HepG2 (cell line): ENCODE results near the gene PTGDS. TPM values are rescaled to one million over a fixed set of nuclear protein-coding genes. Genes with fewer than 3 reads are reported as not detected.
A peak's percentile ranks its signal among the peaks of the same experiment; 100 is the strongest.

Source experiments
- ATAC-seq: fragments of 200-7000 bp; cut with Tn5 transposase; 3 replicates; pipeline ENCODE4 v1.9.1; 2020; ENCODE audit warnings: mild to moderate bottlenecking, moderate library complexity
- BruUV-seq: library from RNA; stranded (reverse); fragments of 400-500 nt; replicated peaks from 2 replicates; lab custom pipeline; 2021; lab: Mats Ljungman, UMichigan
- CTCF ChIA-PET: fragments of 300-600 bp; formaldehyde crosslinking; extraction: SDS; loops from one replicate; lab custom pipeline; 2021; ENCODE audit warnings: low total read pairs, inconsistent platforms, low intra/inter-chr PET ratio; lab: Yijun Ruan, JAX
- POLR2A ChIA-PET: fragments of 350-600 bp; sonication (Branson Sonifier 250); formaldehyde crosslinking; loops from one replicate; lab custom pipeline; 2020; ENCODE audit warnings: antibody characterized with exemption, inconsistent platforms; lab: Yijun Ruan, JAX
- DNase-seq: peaks from one replicate; pipeline ENCODE4 v3.0.0-alpha.2; 2015; ENCODE audit warnings: low spot score
- FAIRE-seq: peaks from 3 replicates; lab custom pipeline; 2011; peaks lifted over from hg19 to GRCh38; lab: Jason Lieb, UNC
- H2AFZ ChIP-seq: one replicate; pipeline ENCODE4 v1.6.1; 2011; ENCODE audit warnings: low read length, inconsistent platforms
- H3K27ac ChIP-seq: fragments of 300-600 bp; 3 replicates; pipeline ENCODE4 v1.8.0; 2011; ENCODE audit warnings: mixed run types, mild to moderate bottlenecking, mixed read lengths, low read length, inconsistent platforms; ENCODE audit not compliant: insufficient read depth; ENCODE audit errors: extremely low read length
- H3K27me3 ChIP-seq, 2 experiments: fragments of 200-600 bp in 1 of 2; 2 replicates in 1 of 2; 3 replicates in 1 of 2; pipeline versions ENCODE4 v1.6.0 to v1.8.0; 2011; ENCODE audit warnings: low read length in 2 of 2, mild to moderate bottlenecking in 2 of 2, moderate library complexity in 2 of 2, inconsistent platforms in 1 of 2; ENCODE audit not compliant: insufficient read depth in 2 of 2, control insufficient read depth in 1 of 2
- H3K36me3 ChIP-seq, 2 experiments: fragments of 200-600 bp in 1 of 2; replicated peaks in 1 of 2; 2 replicates in 1 of 2; 3 replicates in 1 of 2; pipeline versions ENCODE4 v1.5.1 to v1.8.0; 2011; ENCODE audit warnings: low read length in 2 of 2, inconsistent platforms in 1 of 2; ENCODE audit not compliant: insufficient read depth in 2 of 2, control insufficient read depth in 1 of 2
- H3K4me1 ChIP-seq: 2 replicates; pipeline ENCODE4 v1.5.1; 2012; ENCODE audit warnings: low read length, inconsistent platforms; ENCODE audit not compliant: insufficient read depth
- H3K4me2 ChIP-seq: 2 replicates; pipeline ENCODE4 v1.6.0; 2011; ENCODE audit warnings: low read depth, low read length, inconsistent platforms
- H3K4me3 ChIP-seq, 3 experiments: fragments of 200-600 bp in 1 of 3; sonication (generic), shearing (Covaris generic) in 1 of 3; replicated peaks in 1 of 3; 2 replicates each; pipeline ENCODE4 v1.5.1; 2011 to 2016; ENCODE audit warnings: low read length in 3 of 3, inconsistent platforms in 2 of 3, low read depth in 2 of 3, mild to moderate bottlenecking in 2 of 3, control low read depth in 1 of 3, mixed read lengths in 1 of 3; ENCODE audit not compliant: insufficient read depth in 1 of 3
- H3K79me2 ChIP-seq: one replicate; pipeline ENCODE4 v1.6.1; 2011; ENCODE audit warnings: low read length, inconsistent platforms; ENCODE audit not compliant: insufficient read depth
- H3K9ac ChIP-seq: 2 replicates; pipeline ENCODE4 v1.6.0; 2011; ENCODE audit warnings: mild to moderate bottlenecking, low read depth, low read length, inconsistent platforms; ENCODE audit not compliant: insufficient read depth
- H3K9me3 ChIP-seq: 2 replicates; pipeline ENCODE4 v1.5.1; 2012; ENCODE audit warnings: mild to moderate bottlenecking, low read length
- H4K20me1 ChIP-seq: 2 replicates; pipeline ENCODE4 v1.6.0; 2011; ENCODE audit warnings: inconsistent platforms, mild to moderate bottlenecking, low read length, moderate library complexity; ENCODE audit not compliant: insufficient read depth
- CBX1 ChIP-seq: IDR thresholded peaks from one replicate; pipeline ENCODE4 v1.6.1; 2016; ENCODE audit warnings: antibody characterized with exemption, low read depth
- CCAR2 ChIP-seq: fragments of 200-400 bp; formaldehyde crosslinking; optimal IDR thresholded peaks from 2 replicates; pipeline ENCODE3; 2018; ENCODE audit warnings: low read depth, mild to moderate bottlenecking, low read length, moderate library complexity
- KAT7 ChIP-seq: IDR thresholded peaks from 2 replicates; pipeline ENCODE4 v1.6.1; 2018; ENCODE audit warnings: borderline replicate concordance, missing compliant biosample characterization
- MAFF ChIP-seq: IDR thresholded peaks from 2 replicates; pipeline ENCODE4 v1.6.1; 2011; ENCODE audit warnings: low read depth, low read length, improper control_type of control experiment
- NFE2L2 ChIP-seq: fragments of 150-350 bp; IDR thresholded peaks from 2 replicates; pipeline ENCODE4 v1.6.1; 2014; ENCODE audit warnings: low read length
- PCBP2 ChIP-seq: fragments of 200-400 bp; formaldehyde crosslinking; optimal IDR thresholded peaks from 2 replicates; pipeline ENCODE3; 2018; ENCODE audit warnings: low read length, low read depth; ENCODE audit not compliant: poor library complexity, severe bottlenecking
- PPARG ChIP-seq: conservative IDR thresholded peaks from 2 replicates; pipeline ENCODE4 v1.6.1; 2016; ENCODE audit warnings: missing biosample characterization, missing genetic modification reagents
- REL ChIP-seq: sonication (generic); formaldehyde crosslinking; conservative IDR thresholded peaks from 2 replicates; pipeline ENCODE4 v1.8.0; 2022; ENCODE audit warnings: mild to moderate bottlenecking, missing genetic modification reagents, moderate library complexity
- RFXAP ChIP-seq: sonication (generic); formaldehyde crosslinking; IDR thresholded peaks from 2 replicates; pipeline ENCODE4 v1.4.0; 2020; ENCODE audit warnings: missing genetic modification reagents, borderline replicate concordance
- RXRA ChIP-seq: sonication (generic); formaldehyde crosslinking; IDR thresholded peaks from 2 replicates; pipeline ENCODE4 v1.5.1; 2020; ENCODE audit warnings: missing genetic modification reagents
- SP140L ChIP-seq: sonication (generic); formaldehyde crosslinking; IDR thresholded peaks from 2 replicates; pipeline ENCODE4 v1.4.0; 2020; ENCODE audit warnings: missing genetic modification reagents, borderline replicate concordance
- TCF12 ChIP-seq, 2 experiments: fragments of 450-650 bp in 1 of 2; sonication (generic) in 1 of 2; formaldehyde crosslinking in 1 of 2; IDR thresholded peaks; 2 replicates each; pipeline versions ENCODE4 v1.6.1 to v1.8.0; 2017 to 2022; ENCODE audit warnings: antibody characterized with exemption in 1 of 2, mild to moderate bottlenecking in 1 of 2, missing genetic modification reagents in 1 of 2, moderate library complexity in 1 of 2
- TCF7 ChIP-seq: sonication (generic); IDR thresholded peaks from 2 replicates; pipeline ENCODE4 v1.6.1; 2016; ENCODE audit warnings: antibody characterized with exemption, low read depth
- TOE1 ChIP-seq: sonication (generic); formaldehyde crosslinking; IDR thresholded peaks from 2 replicates; pipeline ENCODE4 v1.4.0; 2020; ENCODE audit warnings: mild to moderate bottlenecking, missing genetic modification reagents
- ZEB1 ChIP-seq: IDR thresholded peaks from 2 replicates; pipeline ENCODE4 v1.6.1; 2012; ENCODE audit warnings: mild to moderate bottlenecking, low read depth, inconsistent platforms; ENCODE audit not compliant: insufficient replicate concordance
- ZIK1 ChIP-seq: sonication (generic); formaldehyde crosslinking; IDR thresholded peaks from 2 replicates; pipeline ENCODE4 v1.5.0; 2020; ENCODE audit warnings: mild to moderate bottlenecking, low read depth, missing genetic modification reagents, borderline replicate concordance
- ZNF12 ChIP-seq: sonication (generic); formaldehyde crosslinking; IDR thresholded peaks from 2 replicates; pipeline ENCODE4 v1.5.0; 2020; ENCODE audit warnings: missing genetic modification reagents
- ZNF251 ChIP-seq: sonication (generic); formaldehyde crosslinking; IDR thresholded peaks from 2 replicates; pipeline ENCODE4 v1.9.0; 2021; ENCODE audit warnings: mild to moderate bottlenecking, missing genetic modification reagents
- ZNF563 ChIP-seq: sonication (generic); formaldehyde crosslinking; IDR thresholded peaks from 2 replicates; pipeline ENCODE4 v1.8.0; 2022; ENCODE audit warnings: mild to moderate bottlenecking, moderate library complexity, missing genetic modification reagents
- ZNF737 ChIP-seq: sonication (generic); formaldehyde crosslinking; IDR thresholded peaks from 2 replicates; pipeline ENCODE4 v1.5.0; 2020; ENCODE audit warnings: missing genetic modification reagents, mild to moderate bottlenecking, borderline replicate concordance
- ZNF766 ChIP-seq: sonication (generic); formaldehyde crosslinking; IDR thresholded peaks from 2 replicates; pipeline ENCODE4 v1.5.0; 2020; ENCODE audit warnings: missing genetic modification reagents, borderline replicate concordance
- ZSCAN29 ChIP-seq: sonication (generic); formaldehyde crosslinking; conservative IDR thresholded peaks from 2 replicates; pipeline ENCODE4 v1.4.0; 2020; ENCODE audit warnings: mild to moderate bottlenecking, missing genetic modification reagents
- WGBS: methylation state at CpG from one replicate; pipeline ENCODE4 v1.1.6; 2017; ENCODE audit warnings: low lambda C conversion rate; 5-methylcytosine and 5-hydroxymethylcytosine counted together
- in situ Hi-C: cut with HindIII; loops from 2 replicates; pipeline ENCODE4 v1.10.0; 2017; ENCODE audit warnings: low pct_unique_long_range_greater_than_20kb; ENCODE audit not compliant: extremely low pct_ligation_motif_present
- intact Hi-C: fragments of 100-400 bp; cut with micrococcal nuclease; formaldehyde crosslinking; loops from one replicate; pipeline ENCODE4 v1.10.0; 2022; ENCODE audit not compliant: unreplicated experiment
- polyA plus RNA-seq, 8 experiments: library from polyadenylated mRNA; depleted of rRNA in 3 of 8; stranded (reverse) in 7 of 8; unstranded in 1 of 8; fragments of >200 nt; fragmentation: Illumina TruSeq in 4 of 8; extraction: Trizol in 4 of 8; gene quantifications; 2 replicates each; pipeline versions ENCODE4 v1.2.1 to v1.2.3, GENCODE V29; 2011 to 2016; ENCODE audit warnings: low read depth in 4 of 8, missing spikeins in 1 of 8, mixed read lengths in 1 of 8; ENCODE audit not compliant: insufficient read depth in 1 of 8
- total RNA-seq, 5 experiments: library from RNA; depleted of rRNA; stranded (reverse); fragments of >200 nt; fragmentation: Illumina TruSeq; extraction: Trizol; gene quantifications; 2 replicates each; pipeline ENCODE4 v1.2.3, GENCODE V29; 2016; ENCODE audit warnings: low read depth in 1 of 5
- TF ChIP-seq, protein P1 (sequence below): sonication (generic); formaldehyde crosslinking; IDR thresholded peaks from 2 replicates; pipeline ENCODE4 v1.8.0; 2022; ENCODE audit warnings: mild to moderate bottlenecking, missing genetic modification reagents; ENCODE audit not compliant: insufficient replicate concordance

The PTGDS gene
- total and polyA plus RNA-seq, 2 of the 13 experiments (the other 11 are each of a cell fraction or from before 2014, with no cell fraction given), result 0.33 to 0.50 TPM

DNA sequence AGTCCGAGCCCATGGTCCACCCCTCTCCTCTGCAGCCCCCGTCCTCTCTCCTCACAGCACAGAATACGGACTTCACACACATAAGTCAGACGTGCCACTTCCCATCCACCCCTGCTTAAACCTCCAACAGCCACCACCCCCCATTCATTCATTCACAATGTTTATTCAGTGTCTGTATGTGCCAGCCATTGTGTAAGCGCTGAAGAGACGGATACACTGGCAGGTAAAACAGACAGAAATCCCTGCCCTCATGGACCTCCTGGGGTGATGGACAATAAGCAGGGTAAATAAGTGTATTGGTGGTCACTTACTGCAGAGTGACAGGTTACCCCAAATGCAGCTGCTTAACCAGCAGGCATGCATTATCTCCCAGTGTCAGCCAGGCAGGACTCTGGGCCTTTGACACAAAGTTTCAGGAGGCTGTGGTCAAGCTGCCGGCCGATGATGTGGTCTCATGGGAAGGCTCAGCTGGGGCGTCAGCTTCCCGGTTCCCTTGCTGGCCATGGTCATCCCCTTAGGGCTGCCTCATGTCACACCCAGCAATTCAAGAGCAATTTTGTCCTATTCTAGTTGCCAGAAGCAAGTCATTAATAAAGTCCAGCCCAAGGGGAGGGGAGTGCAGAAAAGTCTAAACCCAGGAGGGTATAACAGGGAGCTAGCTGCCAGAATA lies 13.1 kb downstream of the PTGDS start:
- Histone ChIP-seq H3K27ac (no peak overlapping the region), H3K36me3 (no peaks in the 10 kb centered on the region), H3K79me2 (peaks cover 5% of the 10 kb centered on the region), H3K9me3 (no peaks in the 10 kb centered on the region), H3K4me1 (peaks cover 48% of the 10 kb centered on the region), H2AFZ (no peak overlapping the region), H3K27me3 (peaks cover 3 to 15% of the 10 kb centered on the region in 2 experiments; a peak in 3 of 5 replicates), H3K9ac (no peak overlapping the region), H3K4me2 (peak overlapping the region; percentile 25), H4K20me1 (no peaks in the 10 kb centered on the region), H3K4me3 (no peak overlapping the region)
- BruUV-seq, result no TSS peak
- peak; percentile 72 for DNase-seq
- in situ Hi-C loops, result no loop called here
- no peak for ATAC-seq
- WGBS, result 16% methylated on average over 8 of the region's 10 CpGs
- FAIRE-seq, result no peak
- POLR2A ChIA-PET, result no interaction called here
- CTCF ChIA-PET, result no interaction called here
- intact Hi-C loops, result no loop called here
- TF ChIP-seq SP140L (CRISPR knock-in tag), result no peak
- no peak for TF ChIP-seq TOE1 (CRISPR knock-in tag)
- no peak for TF ChIP-seq CBX1
- no peak for TF ChIP-seq ZEB1
- no peak for TF ChIP-seq TCF7
- no peak for TF ChIP-seq ZSCAN29 (CRISPR knock-in tag)
- TF ChIP-seq RXRA, result peak; percentile 11; the same call in 1 of the 2 replicates
- TF ChIP-seq PCBP2, result no peak
- TF ChIP-seq ZNF251 (CRISPR knock-in tag), result no peak
- TF ChIP-seq ZNF12, result peak; percentile 35; the same call in 1 of the 2 replicates
- TF ChIP-seq KAT7 (CRISPR knock-in tag), result no peak
- TF ChIP-seq MAFF, result no peak
- no peak for TF ChIP-seq CCAR2
- no peak for TF ChIP-seq PPARG (CRISPR knock-in tag)
- TF ChIP-seq REL (CRISPR knock-in tag), result no peak
- no peak for TF ChIP-seq ZIK1
- no peak for TF ChIP-seq ZNF766 (CRISPR knock-in tag)
- TF ChIP-seq, protein P1, sequence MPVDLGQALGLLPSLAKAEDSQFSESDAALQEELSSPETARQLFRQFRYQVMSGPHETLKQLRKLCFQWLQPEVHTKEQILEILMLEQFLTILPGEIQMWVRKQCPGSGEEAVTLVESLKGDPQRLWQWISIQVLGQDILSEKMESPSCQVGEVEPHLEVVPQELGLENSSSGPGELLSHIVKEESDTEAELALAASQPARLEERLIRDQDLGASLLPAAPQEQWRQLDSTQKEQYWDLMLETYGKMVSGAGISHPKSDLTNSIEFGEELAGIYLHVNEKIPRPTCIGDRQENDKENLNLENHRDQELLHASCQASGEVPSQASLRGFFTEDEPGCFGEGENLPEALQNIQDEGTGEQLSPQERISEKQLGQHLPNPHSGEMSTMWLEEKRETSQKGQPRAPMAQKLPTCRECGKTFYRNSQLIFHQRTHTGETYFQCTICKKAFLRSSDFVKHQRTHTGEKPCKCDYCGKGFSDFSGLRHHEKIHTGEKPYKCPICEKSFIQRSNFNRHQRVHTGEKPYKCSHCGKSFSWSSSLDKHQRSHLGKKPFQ (CRISPR knock-in tag), result no peak
- no peak for TF ChIP-seq ZNF737 (CRISPR knock-in tag)
- TF ChIP-seq TCF12 (IDR thresholded peaks at IDR 0.05), result no peak
- TF ChIP-seq TCF12 (CRISPR knock-in tag; IDR thresholded peaks at IDR 0.05), result no peak
- no peak for TF ChIP-seq NFE2L2
- no peak for TF ChIP-seq RFXAP
- no peak for TF ChIP-seq ZNF563 (CRISPR knock-in tag)
